HepG2 (cell line): ENCODE data around the gene TMF1. TPM values are rescaled to one million over a fixed set of nuclear protein-coding genes. Genes with fewer than 3 reads are reported as not detected.
A peak's percentile ranks its signal among the peaks of the same experiment; 100 is the strongest.

Experiments
- CHD4 ChIP-seq: fragments of 200-600 bp; sonication (generic); IDR thresholded peaks from 2 replicates; pipeline ENCODE4 v1.7.0; 2017; ENCODE audit warnings: mild to moderate bottlenecking, low read length, borderline replicate concordance
- CSRNP1 ChIP-seq: sonication (generic); formaldehyde crosslinking; IDR thresholded peaks from 2 replicates; pipeline ENCODE4 v1.8.1; 2023; ENCODE audit warnings: mild to moderate bottlenecking, missing genetic modification reagents
- DPF2 ChIP-seq: sonication (generic); formaldehyde crosslinking; IDR thresholded peaks from 2 replicates; pipeline ENCODE4 v1.4.0; 2020; ENCODE audit warnings: mild to moderate bottlenecking, low read depth, missing genetic modification reagents, borderline replicate concordance
- EEA1 ChIP-seq: sonication (generic); formaldehyde crosslinking; IDR thresholded peaks from 2 replicates; pipeline ENCODE4 v1.5.1; 2020; ENCODE audit warnings: mild to moderate bottlenecking, missing genetic modification reagents, borderline replicate concordance
- ETV5 ChIP-seq: IDR thresholded peaks from 2 replicates; pipeline ENCODE4 v1.6.1; 2018; ENCODE audit warnings: missing biosample characterization, missing genetic modification reagents, inconsistent platforms, borderline replicate concordance
- NBN ChIP-seq: fragments of 450-650 bp; conservative IDR thresholded peaks from 2 replicates; pipeline ENCODE4 v1.6.1; 2017
- RAD21 ChIP-seq: fragments of 450-650 bp; formaldehyde crosslinking; IDR thresholded peaks from 2 replicates; pipeline ENCODE4 v1.5.0; 2020; ENCODE audit warnings: mild to moderate bottlenecking
- REST ChIP-seq, 2 experiments: IDR thresholded peaks; 2 replicates each; pipeline ENCODE4 v1.6.1; 2011 to 2012; ENCODE audit warnings: low read length in 2 of 2, borderline replicate concordance in 1 of 2, low read depth in 1 of 2, mild to moderate bottlenecking in 1 of 2, moderate library complexity in 1 of 2
- REXO4 ChIP-seq: sonication (generic); formaldehyde crosslinking; IDR thresholded peaks from 2 replicates; pipeline ENCODE4 v1.8.0; 2022; ENCODE audit warnings: missing genetic modification reagents, mild to moderate bottlenecking, borderline replicate concordance
- SETDB1 ChIP-seq: sonication (generic); formaldehyde crosslinking; IDR thresholded peaks from 2 replicates; pipeline ENCODE4 v1.5.1; 2020; ENCODE audit warnings: missing genetic modification reagents, mild to moderate bottlenecking, borderline replicate concordance
- TAF15 ChIP-seq: fragments of 200-400 bp; formaldehyde crosslinking; IDR thresholded peaks from one replicate; pipeline ENCODE4 v1.6.1; 2018; ENCODE audit warnings: mild to moderate bottlenecking, low read depth, low read length; ENCODE audit not compliant: poor library complexity, severe bottlenecking
- TFE3 ChIP-seq: IDR thresholded peaks from 2 replicates; pipeline ENCODE4 v1.6.1; 2016
- ZNF329 ChIP-seq: sonication (generic); formaldehyde crosslinking; IDR thresholded peaks from 2 replicates; pipeline ENCODE4 v1.9.0; 2021; ENCODE audit warnings: low read depth, mild to moderate bottlenecking, missing genetic modification reagents
- ZNF75D ChIP-seq: sonication (generic); formaldehyde crosslinking; IDR thresholded peaks from 2 replicates; pipeline ENCODE4 v1.8.1; 2023; ENCODE audit warnings: missing genetic modification reagents, mild to moderate bottlenecking, borderline replicate concordance
- ZNF883 ChIP-seq: sonication (generic); formaldehyde crosslinking; IDR thresholded peaks from 2 replicates; pipeline ENCODE4 v1.5.1; 2020; ENCODE audit warnings: mild to moderate bottlenecking, missing genetic modification reagents; ENCODE audit errors: not compliant biosample characterization
- polyA plus RNA-seq, 8 experiments: library from polyadenylated mRNA; depleted of rRNA in 3 of 8; stranded (reverse) in 7 of 8; unstranded in 1 of 8; fragments of >200 nt; fragmentation: Illumina TruSeq in 4 of 8; extraction: Trizol in 4 of 8; gene quantifications; 2 replicates each; pipeline versions ENCODE4 v1.2.1 to v1.2.3, GENCODE V29; 2011 to 2016; ENCODE audit warnings: low read depth in 4 of 8, missing spikeins in 1 of 8, mixed read lengths in 1 of 8; ENCODE audit not compliant: insufficient read depth in 1 of 8
- total RNA-seq, 5 experiments: library from RNA; depleted of rRNA; stranded (reverse); fragments of >200 nt; fragmentation: Illumina TruSeq; extraction: Trizol; gene quantifications; 2 replicates each; pipeline ENCODE4 v1.2.3, GENCODE V29; 2016; ENCODE audit warnings: low read depth in 1 of 5

The TMF1 gene
- total and polyA plus RNA-seq, 2 of the 13 experiments (the other 11 are each of a cell fraction or from before 2014, with no cell fraction given), result 12.1 to 38.4 TPM

- TF ChIP-seq ETV5 (CRISPR knock-in tag) (no peak), SETDB1 (CRISPR knock-in tag) (no peak), TFE3 (CRISPR knock-in tag) (peak; percentile 45; the same call in 1 of the 2 replicates), TAF15 (no peak), NBN (no peak), REXO4 (no peak), ZNF75D (CRISPR knock-in tag) (no peak), ZNF883 (no peak), REST (IDR thresholded peaks at IDR 0.05; ENCODE audit: borderline replicate concordance in 1 of 2, low read depth in 1 of 2, low read length in 2 of 2) (no peak), CHD4 (no peak), EEA1 (CRISPR knock-in tag) (no peak), DPF2 (CRISPR knock-in tag) (no peak), CSRNP1 (CRISPR knock-in tag) (no peak), RAD21 (CRISPR knock-in tag) (no peak), ZNF329 (no peak)
Observed at GRCh38 chr3:69084326-69085167, 32.4 kb upstream of the TMF1 start, which contains the start of gene ARL6IP5 (continued).
